ENCODE measurements around the gene WFDC6.
A peak's percentile ranks its signal among the peaks of the same experiment; 100 is the strongest.

Gene WFDC6

GRCh38 chr20:45523821-45524220 lies 15.5 kb downstream of the WFDC6 start (continued):
- no peak for TF ChIP-seq HIC1 (tag by site-specific recombination; IDR thresholded peaks at IDR 0.05)
- no peak for TF ChIP-seq ZNF114 (tag by site-specific recombination; IDR thresholded peaks at IDR 0.05)
- TF ChIP-seq ZNF701 (tag by site-specific recombination; IDR thresholded peaks at IDR 0.05), result no peak
- TF ChIP-seq, protein P1, sequence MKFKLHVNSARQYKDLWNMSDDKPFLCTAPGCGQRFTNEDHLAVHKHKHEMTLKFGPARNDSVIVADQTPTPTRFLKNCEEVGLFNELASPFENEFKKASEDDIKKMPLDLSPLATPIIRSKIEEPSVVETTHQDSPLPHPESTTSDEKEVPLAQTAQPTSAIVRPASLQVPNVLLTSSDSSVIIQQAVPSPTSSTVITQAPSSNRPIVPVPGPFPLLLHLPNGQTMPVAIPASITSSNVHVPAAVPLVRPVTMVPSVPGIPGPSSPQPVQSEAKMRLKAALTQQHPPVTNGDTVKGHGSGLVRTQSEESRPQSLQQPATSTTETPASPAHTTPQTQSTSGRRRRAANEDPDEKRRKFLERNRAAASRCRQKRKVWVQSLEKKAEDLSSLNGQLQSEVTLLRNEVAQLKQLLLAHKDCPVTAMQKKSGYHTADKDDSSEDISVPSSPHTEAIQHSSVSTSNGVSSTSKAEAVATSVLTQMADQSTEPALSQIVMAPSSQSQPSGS (tag by site-specific recombination; IDR thresholded peaks at IDR 0.05; ENCODE audit: low read depth), result no peak
- no peak for TF ChIP-seq ZSCAN18 (tag by site-specific recombination; IDR thresholded peaks at IDR 0.05)
- no peak for TF ChIP-seq ZNF610 (tag by site-specific recombination; IDR thresholded peaks at IDR 0.05; ENCODE audit: borderline replicate concordance)
- no peak for TF ChIP-seq SALL2 (tag by site-specific recombination; IDR thresholded peaks at IDR 0.05; ENCODE audit: borderline replicate concordance)
- no peak for TF ChIP-seq ZNF391 (tag by site-specific recombination; IDR thresholded peaks at IDR 0.05; ENCODE audit: borderline replicate concordance, low read depth)

DNA sequence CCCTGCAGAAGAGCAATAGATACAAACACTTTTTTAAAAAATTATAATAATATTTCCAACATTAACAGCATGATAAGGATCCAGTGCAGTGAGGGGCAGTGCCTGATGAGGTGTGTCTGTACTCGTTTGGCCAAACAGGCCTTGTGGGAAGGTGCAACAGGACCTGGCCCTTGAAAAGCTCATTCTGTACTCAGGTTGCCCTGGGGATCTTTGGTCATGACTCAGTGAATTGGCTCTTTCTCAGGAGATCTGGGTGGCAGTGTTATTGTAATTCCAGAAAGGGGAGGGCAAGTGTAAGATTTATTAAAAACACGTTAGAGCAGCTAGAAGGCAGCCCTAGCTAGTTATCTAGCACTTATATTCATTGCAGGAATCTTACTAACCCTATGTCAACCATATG lies 21.0 kb downstream of the WFDC6 start:
- no peaks in the 10 kb centered on the region for H3K9me3 ChIP-seq (ENCODE audit: control insufficient read depth, insufficient read depth, low read depth, low read length)
- no peaks in the 10 kb centered on the region for H3K36me3 ChIP-seq (ENCODE audit: control insufficient read depth in 2 of 2, insufficient read depth in 1 of 2, low read length in 2 of 2)
- no peaks in the 10 kb centered on the region for H3K4me1 ChIP-seq (ENCODE audit: control insufficient read depth, insufficient read depth, low read length)
- no peak overlapping the region for H3K27ac ChIP-seq (ENCODE audit: extremely low read depth, low read depth, low read length)
- POLR2A ChIA-PET, result no interaction called here
- CTCF ChIA-PET, result interaction anchor here (0.8 kb wide), 1 partner anchor 68 kb away, joined by 3 read pairs; no protein-coding TSS in a partner anchor
- no peak overlapping the region for H3K4me3 ChIP-seq (ENCODE audit: low read depth, low read length)
- TF ChIP-seq, protein P2, sequence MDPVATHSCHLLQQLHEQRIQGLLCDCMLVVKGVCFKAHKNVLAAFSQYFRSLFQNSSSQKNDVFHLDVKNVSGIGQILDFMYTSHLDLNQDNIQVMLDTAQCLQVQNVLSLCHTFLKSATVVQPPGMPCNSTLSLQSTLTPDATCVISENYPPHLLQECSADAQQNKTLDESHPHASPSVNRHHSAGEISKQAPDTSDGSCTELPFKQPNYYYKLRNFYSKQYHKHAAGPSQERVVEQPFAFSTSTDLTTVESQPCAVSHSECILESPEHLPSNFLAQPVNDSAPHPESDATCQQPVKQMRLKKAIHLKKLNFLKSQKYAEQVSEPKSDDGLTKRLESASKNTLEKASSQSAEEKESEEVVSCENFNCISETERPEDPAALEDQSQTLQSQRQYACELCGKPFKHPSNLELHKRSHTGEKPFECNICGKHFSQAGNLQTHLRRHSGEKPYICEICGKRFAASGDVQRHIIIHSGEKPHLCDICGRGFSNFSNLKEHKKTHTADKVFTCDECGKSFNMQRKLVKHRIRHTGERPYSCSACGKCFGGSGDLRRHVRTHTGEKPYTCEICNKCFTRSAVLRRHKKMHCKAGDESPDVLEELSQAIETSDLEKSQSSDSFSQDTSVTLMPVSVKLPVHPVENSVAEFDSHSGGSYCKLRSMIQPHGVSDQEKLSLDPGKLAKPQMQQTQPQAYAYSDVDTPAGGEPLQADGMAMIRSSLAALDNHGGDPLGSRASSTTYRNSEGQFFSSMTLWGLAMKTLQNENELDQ (tag by site-specific recombination; IDR thresholded peaks at IDR 0.05; ENCODE audit: low read depth), result no peak
- TF ChIP-seq, protein P3, sequence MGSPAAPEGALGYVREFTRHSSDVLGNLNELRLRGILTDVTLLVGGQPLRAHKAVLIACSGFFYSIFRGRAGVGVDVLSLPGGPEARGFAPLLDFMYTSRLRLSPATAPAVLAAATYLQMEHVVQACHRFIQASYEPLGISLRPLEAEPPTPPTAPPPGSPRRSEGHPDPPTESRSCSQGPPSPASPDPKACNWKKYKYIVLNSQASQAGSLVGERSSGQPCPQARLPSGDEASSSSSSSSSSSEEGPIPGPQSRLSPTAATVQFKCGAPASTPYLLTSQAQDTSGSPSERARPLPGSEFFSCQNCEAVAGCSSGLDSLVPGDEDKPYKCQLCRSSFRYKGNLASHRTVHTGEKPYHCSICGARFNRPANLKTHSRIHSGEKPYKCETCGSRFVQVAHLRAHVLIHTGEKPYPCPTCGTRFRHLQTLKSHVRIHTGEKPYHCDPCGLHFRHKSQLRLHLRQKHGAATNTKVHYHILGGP (tag by site-specific recombination; IDR thresholded peaks at IDR 0.05), result no peak
- TF ChIP-seq, protein P4, sequence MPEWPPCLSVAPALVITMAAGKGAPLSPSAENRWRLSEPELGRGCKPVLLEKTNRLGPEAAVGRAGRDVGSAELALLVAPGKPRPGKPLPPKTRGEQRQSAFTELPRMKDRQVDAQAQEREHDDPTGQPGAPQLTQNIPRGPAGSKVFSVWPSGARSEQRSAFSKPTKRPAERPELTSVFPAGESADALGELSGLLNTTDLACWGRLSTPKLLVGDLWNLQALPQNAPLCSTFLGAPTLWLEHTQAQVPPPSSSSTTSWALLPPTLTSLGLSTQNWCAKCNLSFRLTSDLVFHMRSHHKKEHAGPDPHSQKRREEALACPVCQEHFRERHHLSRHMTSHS (tag by site-specific recombination; IDR thresholded peaks at IDR 0.05), result no peak

DNA sequence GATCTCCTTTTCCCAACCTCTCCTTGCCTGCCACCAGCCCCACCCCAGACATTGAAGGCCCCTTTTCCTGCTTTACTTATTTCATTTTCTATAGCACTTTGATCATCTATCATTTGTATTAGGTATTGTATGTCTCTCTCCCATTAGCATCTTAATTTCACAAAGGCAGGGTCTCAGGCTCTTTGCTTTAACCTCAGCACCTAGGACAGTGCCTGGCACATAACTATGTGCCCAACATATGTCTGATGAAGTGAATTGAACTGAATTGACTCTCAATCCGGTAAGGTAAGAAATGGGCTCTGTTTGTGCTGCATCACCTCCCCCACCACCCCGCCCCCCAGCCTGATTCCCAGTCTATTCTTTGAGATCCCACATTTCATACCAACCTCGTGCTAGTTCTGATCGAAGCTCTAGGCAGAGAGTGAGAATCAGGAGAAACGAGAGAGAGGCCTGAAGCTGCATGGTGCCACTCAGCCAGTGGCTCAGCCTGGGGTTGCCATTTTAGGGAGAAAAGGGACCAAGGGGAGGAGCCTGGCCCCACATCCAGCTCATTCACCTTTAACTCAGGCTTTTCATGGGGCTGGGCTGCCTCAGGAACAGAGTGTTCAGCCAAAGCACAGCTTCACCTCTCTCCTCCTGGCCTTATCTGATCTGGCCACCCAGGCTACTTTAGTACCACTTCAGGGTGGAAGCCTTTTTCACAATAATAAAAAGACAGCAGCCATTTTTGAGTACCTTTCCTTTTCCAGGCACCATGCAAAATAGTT lies 24.0 kb downstream of the WFDC6 start, which contains the start of gene SPINT3:
Gene SPINT3 (minus strand): TSS at position 476 of the 767 bp plus-strand sequence. CDS start 14 bp downstream, at position 462.
- TF ChIP-seq REST (tag by site-specific recombination; IDR thresholded peaks at IDR 0.05) (peak; percentile 89), ZSCAN23 (tag by site-specific recombination; IDR thresholded peaks at IDR 0.05) (no peak)
- H3K4me3 ChIP-seq (ENCODE audit: low read depth, low read length), result no peak within 1 kb of the TSS
- CTCF ChIA-PET, result no interaction called here
- no peaks in the 10 kb centered on the region for H3K4me1 ChIP-seq (ENCODE audit: control insufficient read depth, insufficient read depth, low read length)
- no peaks in the 10 kb centered on the region for H3K36me3 ChIP-seq (ENCODE audit: control insufficient read depth in 2 of 2, insufficient read depth in 1 of 2, low read length in 2 of 2)
- no peaks in the 10 kb centered on the region for H3K9me3 ChIP-seq (ENCODE audit: control insufficient read depth, insufficient read depth, low read depth, low read length)
- H3K27ac ChIP-seq (ENCODE audit: extremely low read depth, low read depth, low read length), result no peak within 1 kb of the TSS
- POLR2A ChIA-PET, result no interaction called here
